Measurements from ENCODE around the gene TMEM95. TPM values are rescaled to one million over a fixed set of nuclear protein-coding genes. Genes with fewer than 3 reads are reported as not detected.

Gene TMEM95
- total and polyA plus RNA-seq, 10 of the 15 experiments (the other 5 are each of a cell fraction or from before 2014, with no cell fraction given) = 0.05 to 0.28 TPM; not detected in 8

GRCh38 chr17:7332600-7333069 lies 22.3 kb upstream of the TMEM95 start (continued):
- TF ChIP-seq ZBTB4 (CRISPR knock-in tag; IDR thresholded peaks at IDR 0.05) (peak; percentile 84; the same call in 1 of the 2 replicates), SPI1 (IDR thresholded peaks at IDR 0.05; ENCODE audit: borderline replicate concordance, insufficient read depth, low read depth, low read length) (peak; percentile 46; the same call in 1 of the 2 replicates), BHLHE40 (IDR thresholded peaks at IDR 0.05; ENCODE audit: borderline replicate concordance in 1 of 2, low read depth in 2 of 2, low read length in 1 of 2) (peak; percentile 15 to 93; a peak in 2 of 4 replicates), PBX3 (IDR thresholded peaks at IDR 0.05; ENCODE audit: insufficient replicate concordance, low read depth, low read length) (peak; percentile 67)

- intact Hi-C loops (cut with micrococcal nuclease; ENCODE audit: unreplicated experiment) = no loop called here
- CTCF ChIA-PET = interaction anchor here (1.3 to 3.8 kb wide), 9 partner anchors 11 to 290 kb away, joined by 3 to 34 read pairs (median 10); partner anchors contain the start of genes SENP3, TMEM102 and TMEM256
- no peaks in the 10 kb centered on the region for H3K9me3 ChIP-seq (replicated peaks; ENCODE audit: control insufficient read depth, insufficient read depth, low read length)
- H3K79me2 ChIP-seq (ENCODE audit: control insufficient read depth, insufficient read depth, low read length) = peaks cover 29% of the 10 kb centered on the region
- POLR2A ChIA-PET = interaction anchor here (0.5 to 3.9 kb wide), 5 partner anchors 9 to 289 kb away, joined by 3 to 52 read pairs (median 4); no protein-coding TSS in a partner anchor
- BruUV-seq (replicated peaks) = no TSS peak
- DNase-seq (ENCODE audit: low read depth, low spot score) (no peak), ATAC-seq (no peak), FAIRE-seq (no peak)
- H2AFZ ChIP-seq (ENCODE audit: control insufficient read depth, low read depth, low read length) = no peak overlapping the region
- H3K4me3 ChIP-seq = no peak overlapping the region
- H3K36me3 ChIP-seq (ENCODE audit: control insufficient read depth in 2 of 2, insufficient read depth in 2 of 2, low read length in 1 of 2) = peaks cover 0 to 12% of the 10 kb centered on the region in 2 experiments; a peak in 2 of 4 replicates
- in situ Hi-C loops (cut with MboI) = no loop called here
- H3K27me3 ChIP-seq (replicated peaks in 1 of 2; ENCODE audit: control insufficient read depth in 2 of 2, insufficient read depth in 2 of 2, low read length in 1 of 2) = no peaks in the 10 kb centered on the region
- peak overlapping the region; percentile 97 for H3K4me2 ChIP-seq (ENCODE audit: control insufficient read depth, insufficient read depth)
- no peak overlapping the region for H3K9ac ChIP-seq (ENCODE audit: control insufficient read depth, insufficient read depth, low read length)
- SMC1A ChIA-PET (ENCODE audit: uncharacterized antibody, unreplicated experiment) = interaction anchor here (0.8 to 3.8 kb wide), 4 partner anchors 14 to 289 kb away, joined by 3 to 33 read pairs (median 7); partner anchors contain the start of gene TMEM95
- RAD21 ChIA-PET (ENCODE audit: unreplicated experiment) = interaction anchor here (0.5 to 5.2 kb wide), 6 partner anchors 10 to 236 kb away, joined by 3 to 45 read pairs (median 8); partner anchors contain the start of genes KCTD11 and TMEM95
- H3K4me1 ChIP-seq (ENCODE audit: control insufficient read depth, insufficient read depth, low read length) = peaks cover 39% of the 10 kb centered on the region
- H4K20me1 ChIP-seq (ENCODE audit: control insufficient read depth, insufficient read depth) = no peaks in the 10 kb centered on the region
- H3K27ac ChIP-seq (ENCODE audit: control insufficient read depth, insufficient read depth) = peak overlapping the region; percentile 99
- 97% methylated on average over 3 of the region's 3 CpGs for WGBS (ENCODE audit: insufficient coverage, insufficient replicate concordance, low lambda C conversion rate, missing lambda C conversion rate)
- TF ChIP-seq YY1 (IDR thresholded peaks at IDR 0.05; ENCODE audit: low read depth, low read length) (no peak), STAT3 (IDR thresholded peaks at IDR 0.05; ENCODE audit: low read depth, low read length) (no peak), ATF7 (IDR thresholded peaks at IDR 0.05; ENCODE audit: low read depth) (no peak), USF1 (IDR thresholded peaks at IDR 0.05; ENCODE audit: borderline replicate concordance, extremely low read length, insufficient read depth, low read depth, low read length) (no peak), YBX1 (IDR thresholded peaks at IDR 0.05) (no peak), ZNF622 (IDR thresholded peaks at IDR 0.05) (no peak), NFXL1 (IDR thresholded peaks at IDR 0.05; ENCODE audit: borderline replicate concordance) (no peak), PKNOX1 (IDR thresholded peaks at IDR 0.05) (no peak), SREBF2 (IDR thresholded peaks at IDR 0.05; ENCODE audit: low read length) (no peak)
These were observed 19.9 kb upstream of the TMEM95 start for GRCh38 chr17:7334938-7335538.

Measured in GM12878 (cell line).